ENCODE measurements around the gene MUS81. TPM values are rescaled to one million over a fixed set of nuclear protein-coding genes. Genes with fewer than 3 reads are reported as not detected.
"Not testable (repeated sequence)": the region's sequence is repeated elsewhere in the genome, so short reads cannot be mapped to it uniquely, and the experiment has no call there.

The MUS81 gene
- total RNA-seq, 1 donor from 2014 or later: 71.8 TPM

- H3K4me3 ChIP-seq (ENCODE audit: low read depth, low read length): peak overlapping the region; percentile 58
- no peak for DNase-seq (ENCODE audit: low read depth)
- TF ChIP-seq CTCF (conservative IDR thresholded peaks at IDR 0.05; ENCODE audit: low read depth, low read length): no peak
Observed at GRCh38 chr11:65891219-65892136, 31.2 kb downstream of the MUS81 start.

- DNase-seq (ENCODE audit: low read depth): not testable (repeated sequence)
- H3K4me3 ChIP-seq (ENCODE audit: low read depth, low read length): peak overlapping the region; percentile 58
Observed at GRCh38 chr11:65892137-65892540, 31.9 kb downstream of the MUS81 start.

- no peak for DNase-seq (ENCODE audit: low read depth)
- no peak for TF ChIP-seq CTCF (conservative IDR thresholded peaks at IDR 0.05; ENCODE audit: low read depth, low read length)
- no peak overlapping the region for H3K4me3 ChIP-seq (ENCODE audit: low read depth, low read length)
Observed at GRCh38 chr11:65892661-65893317, 32.6 kb downstream of the MUS81 start.

- H3K4me3 ChIP-seq (ENCODE audit: low read depth, low read length): no peak overlapping the region
- TF ChIP-seq CTCF (conservative IDR thresholded peaks at IDR 0.05; ENCODE audit: low read depth, low read length): no peak
- DNase-seq (ENCODE audit: low read depth): no peak
Observed at GRCh38 chr11:65894034-65894591, 33.9 kb downstream of the MUS81 start.

- H3K4me3 ChIP-seq (ENCODE audit: low read depth, low read length): no peak overlapping the region
- no peak for DNase-seq (ENCODE audit: low read depth)
- no peak for TF ChIP-seq CTCF (conservative IDR thresholded peaks at IDR 0.05; ENCODE audit: low read depth, low read length)
Observed at GRCh38 chr11:65895482-65895981, 35.3 kb downstream of the MUS81 start.

GRCh38 chr11:65896034-65896999 lies 36.1 kb downstream of the MUS81 start:
- no peak for DNase-seq (ENCODE audit: low read depth)
- H3K4me3 ChIP-seq (ENCODE audit: low read depth, low read length): no peak overlapping the region
- TF ChIP-seq CTCF (conservative IDR thresholded peaks at IDR 0.05; ENCODE audit: low read depth, low read length): no peak
